C4-2B (cell line): ENCODE measurements around the gene SOCS3.

Source experiments
- ZFX ChIP-seq: fragments of 450-650 bp; IDR thresholded peaks from 2 replicates; pipeline ENCODE4 v1.6.1; 2017
- TF ChIP-seq, protein P1 (sequence below): fragments of 450-650 bp; conservative IDR thresholded peaks from 2 replicates; pipeline ENCODE4 v1.5.1; 2017; ENCODE audit warnings: mild to moderate bottlenecking

DNA sequence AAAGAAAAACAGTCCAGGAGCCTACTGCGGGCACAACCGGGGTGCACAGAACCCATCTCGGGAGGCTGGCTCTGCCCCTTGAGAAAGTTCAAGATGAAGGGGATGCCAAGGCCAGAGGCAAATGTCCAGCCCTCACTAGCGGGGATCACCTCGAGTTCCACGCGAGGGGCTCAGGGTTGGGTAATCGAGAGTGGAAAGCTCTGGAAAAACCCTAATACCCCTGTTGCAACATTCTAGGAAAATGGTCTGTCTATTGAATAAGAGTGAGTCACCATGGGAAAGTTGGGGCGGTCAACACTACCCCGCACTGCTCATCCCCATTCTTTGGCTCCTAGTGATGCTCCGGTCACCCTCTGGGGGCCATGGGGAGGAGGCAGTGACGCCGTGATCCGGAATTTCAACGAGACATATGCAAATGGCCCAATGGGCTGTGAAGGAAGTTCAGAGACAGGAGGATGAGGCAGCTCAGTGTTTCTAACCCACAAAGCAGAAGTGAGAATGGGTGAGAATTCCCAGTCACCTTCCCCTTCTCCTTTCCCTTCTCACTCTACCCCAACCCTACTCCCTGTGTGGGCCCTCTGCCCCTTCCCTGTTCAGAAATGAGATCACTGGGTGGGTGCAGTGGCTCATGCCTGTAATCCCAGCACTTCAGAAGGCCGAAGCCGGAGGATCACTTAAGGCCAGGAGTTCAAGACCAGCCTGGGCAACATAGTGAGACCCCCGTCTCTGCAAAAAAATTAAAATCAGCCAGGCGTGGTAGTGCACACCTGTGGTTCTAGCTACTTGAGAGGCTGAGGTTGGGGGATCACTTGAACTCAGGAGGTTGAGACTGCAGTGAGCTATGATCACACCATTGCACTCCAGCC is 22.4 kb downstream of the SOCS3 start:
- TF ChIP-seq, protein P1, sequence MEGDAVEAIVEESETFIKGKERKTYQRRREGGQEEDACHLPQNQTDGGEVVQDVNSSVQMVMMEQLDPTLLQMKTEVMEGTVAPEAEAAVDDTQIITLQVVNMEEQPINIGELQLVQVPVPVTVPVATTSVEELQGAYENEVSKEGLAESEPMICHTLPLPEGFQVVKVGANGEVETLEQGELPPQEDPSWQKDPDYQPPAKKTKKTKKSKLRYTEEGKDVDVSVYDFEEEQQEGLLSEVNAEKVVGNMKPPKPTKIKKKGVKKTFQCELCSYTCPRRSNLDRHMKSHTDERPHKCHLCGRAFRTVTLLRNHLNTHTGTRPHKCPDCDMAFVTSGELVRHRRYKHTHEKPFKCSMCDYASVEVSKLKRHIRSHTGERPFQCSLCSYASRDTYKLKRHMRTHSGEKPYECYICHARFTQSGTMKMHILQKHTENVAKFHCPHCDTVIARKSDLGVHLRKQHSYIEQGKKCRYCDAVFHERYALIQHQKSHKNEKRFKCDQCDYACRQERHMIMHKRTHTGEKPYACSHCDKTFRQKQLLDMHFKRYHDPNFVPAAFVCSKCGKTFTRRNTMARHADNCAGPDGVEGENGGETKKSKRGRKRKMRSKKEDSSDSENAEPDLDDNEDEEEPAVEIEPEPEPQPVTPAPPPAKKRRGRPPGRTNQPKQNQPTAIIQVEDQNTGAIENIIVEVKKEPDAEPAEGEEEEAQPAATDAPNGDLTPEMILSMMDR: no peak
- TF ChIP-seq ZFX: no peak
